HUDEP-2 (cell line): Measurements from ENCODE around the gene SIPA1.
"Not testable (repeated sequence)": the region's sequence is repeated elsewhere in the genome, so short reads cannot be mapped to it uniquely, and the experiment has no call there.

Experiments used
- DNase-seq, 76 experiments: peaks; one replicate each; lab custom pipeline; 2025; ENCODE audit not compliant: unreplicated experiment in 76 of 76; lab: John Stamatoyannopoulos, UW

Gene SIPA1

DNA sequence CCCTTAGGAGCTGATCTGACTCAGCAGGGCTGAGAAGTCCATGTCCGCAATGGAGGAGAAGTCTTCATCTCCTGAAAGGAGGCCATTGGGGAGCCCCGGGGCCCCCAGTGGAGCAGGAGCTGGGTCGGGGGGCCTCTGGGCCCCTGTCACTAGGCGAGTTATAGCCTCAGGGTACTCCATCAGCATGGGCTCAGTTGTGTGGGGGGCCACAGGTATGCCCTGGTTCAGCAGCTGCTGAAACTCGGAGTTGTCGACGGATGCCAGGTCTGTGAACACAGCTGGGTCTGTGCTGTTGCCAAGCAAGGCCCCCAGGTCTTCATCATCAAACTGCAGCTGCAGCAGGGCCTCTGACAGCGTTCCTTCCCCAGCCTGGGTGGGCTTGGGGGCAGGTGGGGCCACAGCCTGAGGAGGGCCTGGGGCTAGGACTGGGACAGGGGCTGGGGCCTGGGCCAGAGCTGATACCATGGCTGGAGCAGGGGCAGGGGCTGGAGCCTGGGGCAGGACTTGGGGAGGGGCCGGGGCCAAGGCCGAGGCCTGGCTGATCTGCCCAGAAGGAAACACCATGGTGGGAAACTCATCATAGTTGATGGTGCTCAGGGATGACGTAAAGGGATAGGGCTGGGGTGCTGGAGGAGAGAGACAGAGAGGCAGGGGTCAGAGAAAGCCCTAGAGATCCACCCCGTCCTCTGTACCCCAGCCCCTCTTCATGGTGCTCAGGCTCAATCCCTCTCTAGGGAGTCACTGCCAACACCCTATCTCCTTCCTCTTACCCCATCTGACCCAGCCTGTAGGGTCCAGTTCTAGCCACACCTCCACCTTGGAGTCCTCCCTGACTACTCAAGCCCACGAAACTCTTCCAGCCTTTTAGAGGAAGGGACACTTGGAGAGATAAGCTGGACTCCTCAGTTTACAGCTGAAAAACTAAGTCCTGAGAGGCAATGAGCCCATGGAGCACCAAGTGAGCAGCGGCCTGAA lies 16.8 kb downstream of the SIPA1 start:
- no peak for DNase-seq

DNA sequence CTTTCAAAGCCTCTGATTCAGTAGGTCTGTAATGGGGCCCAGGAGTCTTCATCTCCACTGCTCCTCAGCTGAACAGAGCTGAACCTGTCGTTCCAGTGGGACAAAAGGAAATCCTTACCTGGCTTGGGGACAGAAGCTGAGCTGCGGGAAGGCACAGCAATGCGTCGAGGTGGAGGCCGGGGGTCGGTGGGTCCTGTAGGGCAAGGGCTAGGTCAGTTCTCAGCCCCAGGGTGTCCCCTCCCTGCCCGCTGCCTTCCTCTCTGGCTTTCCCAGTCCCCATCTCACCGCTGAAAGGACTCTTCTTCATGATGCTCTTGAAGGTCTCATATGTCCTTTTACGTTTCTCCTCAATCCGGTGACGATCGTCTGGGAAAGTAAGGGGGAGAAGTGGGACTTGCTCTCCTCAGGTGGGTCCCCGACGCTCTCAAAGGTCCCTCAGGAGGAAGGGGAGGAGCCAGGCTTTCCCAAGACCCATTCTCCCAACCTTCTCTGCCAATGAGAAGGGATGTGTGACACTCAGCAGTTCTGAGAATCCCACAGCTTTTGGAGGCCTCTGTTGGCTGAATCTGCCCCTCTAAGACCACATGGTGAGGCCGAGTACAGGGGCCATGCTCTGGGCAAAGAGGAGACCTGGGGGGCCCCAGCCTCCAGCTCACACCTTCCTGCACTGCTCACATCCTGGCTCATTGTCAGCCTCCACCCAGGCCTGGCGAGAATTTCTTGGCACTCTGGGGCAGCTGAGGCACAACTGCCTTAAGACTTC lies 17.9 kb downstream of the SIPA1 start:
- no peak for DNase-seq

- DNase-seq, result no peak
Observed at GRCh38 chr11:65657426-65657825, 19.5 kb downstream of the SIPA1 start.

- no peak for DNase-seq
Observed at GRCh38 chr11:65658174-65659021, 20.5 kb downstream of the SIPA1 start.

GRCh38 chr11:65660038-65660437 lies 22.1 kb downstream of the SIPA1 start:
- no peak for DNase-seq

DNA sequence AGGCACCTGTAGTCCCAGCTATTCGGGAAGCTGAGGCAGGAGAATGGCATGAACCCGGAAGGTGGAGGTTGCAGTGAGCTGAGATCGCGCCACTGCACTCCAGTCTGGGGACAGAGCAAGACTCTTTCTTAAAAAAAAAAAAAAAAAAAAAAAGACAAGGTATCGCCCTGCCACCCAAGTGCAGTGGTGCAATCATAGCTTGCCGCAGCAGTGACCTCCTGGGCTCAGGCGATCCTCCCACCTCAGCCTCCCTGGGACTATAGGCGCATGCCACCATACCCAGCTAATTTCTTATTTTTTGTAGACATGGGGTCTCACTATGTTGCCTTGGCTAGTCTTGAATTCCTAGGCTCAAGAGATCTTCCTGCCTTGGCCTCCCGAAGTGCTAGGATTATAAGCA lies 23.0 kb downstream of the SIPA1 start:
- DNase-seq, result not testable (repeated sequence)

GRCh38 chr11:65661599-65662246 lies 23.8 kb downstream of the SIPA1 start:
- DNase-seq, result no peak

- no peak for DNase-seq
Observed at GRCh38 chr11:65662247-65662798, 24.4 kb downstream of the SIPA1 start.

DNA sequence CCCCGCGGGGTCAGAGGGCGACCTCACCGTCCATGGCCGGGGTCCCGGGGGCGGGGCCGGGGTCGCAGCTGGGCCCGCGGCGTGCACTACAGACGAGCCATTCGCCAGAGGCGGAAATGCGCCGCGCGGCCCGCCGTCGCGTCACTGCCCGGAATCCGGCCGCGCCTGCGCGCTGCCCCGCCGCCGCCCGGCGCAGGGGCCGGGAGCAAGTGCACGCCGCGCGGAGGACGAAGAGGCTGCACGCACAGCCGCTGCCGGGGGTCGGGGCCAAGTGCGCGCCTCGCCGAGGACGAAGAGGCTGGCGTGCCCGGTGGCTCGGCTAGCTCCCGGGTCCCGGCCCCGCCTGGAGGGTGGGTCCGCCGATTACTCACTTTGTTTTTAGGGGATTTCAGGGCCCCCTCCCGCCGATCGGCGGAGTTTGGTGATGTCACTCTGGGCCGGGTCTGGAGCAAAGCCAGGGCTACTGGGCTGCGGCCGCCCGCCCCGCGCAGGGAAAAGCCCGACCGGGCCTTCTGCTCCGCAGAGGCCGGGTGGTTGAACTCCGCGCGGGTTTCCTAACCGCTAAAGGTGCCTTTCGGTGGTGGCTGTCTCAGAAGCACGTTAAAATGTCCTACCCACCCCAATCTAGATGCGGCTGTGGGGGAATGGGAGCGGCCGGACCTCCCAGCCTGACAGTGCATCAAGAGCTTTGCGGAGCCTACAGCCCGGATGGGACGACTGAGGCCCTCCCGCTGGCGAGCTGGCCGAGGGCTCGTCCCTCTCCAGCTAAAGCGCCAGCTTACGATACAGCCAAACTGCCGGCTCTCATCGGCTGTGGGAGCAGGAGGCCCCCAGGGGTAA lies 25.1 kb downstream of the SIPA1 start, which contains the start of gene RELA:
RELA (minus strand) TSS at position 118 of the 840 bp plus-strand sequence; CDS start at position 34, 84 bp downstream.
- DNase-seq, result peak in 73 of 76 experiments; percentile 67 to 97 (median 88)

DNA sequence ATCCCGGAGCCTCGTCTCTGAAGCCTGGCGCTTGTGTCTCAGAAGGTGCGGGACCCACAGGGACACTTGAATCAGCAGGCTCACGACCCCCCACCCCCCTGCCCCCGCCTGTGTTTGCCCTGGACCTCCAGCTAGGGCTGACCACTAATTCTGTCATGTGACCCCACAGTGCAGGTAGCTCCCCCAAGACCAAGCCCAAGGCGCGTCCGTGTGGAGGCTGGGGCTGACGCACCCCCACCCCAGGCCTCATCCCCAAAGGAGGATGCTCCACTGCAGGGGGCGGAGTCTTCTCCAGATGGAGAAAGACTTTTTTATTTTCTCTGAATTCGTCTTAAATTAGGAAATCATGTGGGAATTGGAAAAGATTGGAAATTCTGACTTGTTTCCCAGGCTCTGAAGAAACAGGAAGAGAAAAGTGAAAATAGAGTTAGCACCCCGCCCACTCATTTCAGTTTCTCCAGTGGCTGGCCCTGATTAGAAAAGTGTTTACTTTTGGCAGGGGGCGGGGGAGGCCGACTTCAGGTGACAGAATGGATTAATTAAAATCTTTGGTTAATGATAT lies 25.8 kb downstream of the SIPA1 start:
- DNase-seq, result peak in 3 of 76 experiments; percentile 8 to 18 (median 8)

DNA sequence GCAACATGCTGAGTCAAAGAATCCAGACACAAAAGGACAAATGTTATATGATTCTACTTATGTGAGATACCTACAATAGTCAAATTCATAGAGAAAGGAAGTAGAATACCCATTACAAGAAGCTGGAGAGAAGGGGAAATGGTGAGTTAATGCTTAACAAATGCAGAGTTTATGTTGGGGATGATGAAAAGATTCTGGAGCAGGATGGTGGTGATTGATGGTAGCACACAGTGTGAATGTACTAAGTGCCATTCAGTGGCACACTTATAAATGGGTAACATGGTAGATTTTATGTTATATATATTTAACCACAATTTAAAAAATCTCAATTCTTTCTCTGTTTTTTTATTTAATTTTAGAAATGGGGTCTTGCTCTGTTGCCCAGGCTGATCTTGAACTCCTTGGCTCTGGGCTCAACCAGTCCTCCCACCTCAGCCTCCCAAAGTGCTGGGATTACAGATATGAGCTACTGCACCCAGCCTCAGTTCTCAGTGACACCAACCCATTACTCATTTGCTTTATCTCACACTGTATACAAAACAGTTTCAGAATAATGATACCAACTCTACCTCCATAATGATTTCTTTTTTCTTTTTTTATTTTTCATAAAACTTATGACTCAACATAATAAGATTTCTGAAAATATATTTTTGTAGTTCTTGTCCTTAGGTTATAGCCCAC lies 34.4 kb downstream of the SIPA1 start:
- no peak for DNase-seq

DNA sequence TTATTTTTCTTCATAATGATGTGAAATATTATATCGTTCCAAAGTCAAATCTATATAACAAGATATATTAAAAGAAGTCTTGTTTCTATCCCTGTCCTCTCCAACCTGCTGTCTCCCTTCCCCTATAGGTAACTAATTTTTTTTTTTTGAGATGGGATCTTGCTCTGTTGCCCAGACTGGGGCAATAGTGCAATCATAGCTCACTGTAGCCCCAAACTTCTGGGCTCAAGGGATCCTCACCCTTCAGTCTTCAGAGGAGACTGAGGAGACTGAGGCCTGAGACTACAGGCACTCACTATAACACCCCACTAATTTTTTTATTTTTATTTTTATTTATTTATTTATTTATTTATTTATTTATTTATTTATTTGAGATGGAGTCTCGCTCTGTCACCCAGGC lies 35.1 kb downstream of the SIPA1 start:
- DNase-seq, result no peak

- DNase-seq, result no peak
Observed at GRCh38 chr11:65680192-65680743, 42.4 kb downstream of the SIPA1 start.

DNA sequence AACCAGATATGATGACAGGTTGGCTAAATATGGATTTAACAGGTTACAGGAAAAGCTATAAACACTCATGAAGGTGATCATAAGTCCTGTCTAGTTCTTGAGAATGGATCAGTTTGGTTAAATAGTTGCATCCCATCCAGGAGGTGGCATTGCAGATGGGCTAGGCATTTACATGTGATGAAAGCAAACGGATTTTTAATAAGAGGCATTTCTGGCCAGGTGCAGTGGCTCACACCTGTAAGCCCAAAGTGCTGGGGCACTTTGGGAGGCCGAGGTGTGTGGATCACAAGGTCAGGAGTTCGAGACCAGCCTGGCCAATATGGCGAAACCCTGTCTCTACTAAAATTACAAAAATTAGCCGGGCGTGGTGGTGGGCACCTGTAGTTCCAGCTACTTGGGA lies 45.6 kb downstream of the SIPA1 start:
- DNase-seq, result not testable (repeated sequence)

- no peak for DNase-seq
Observed at GRCh38 chr11:65685981-65686380, 48.1 kb downstream of the SIPA1 start.

DNA sequence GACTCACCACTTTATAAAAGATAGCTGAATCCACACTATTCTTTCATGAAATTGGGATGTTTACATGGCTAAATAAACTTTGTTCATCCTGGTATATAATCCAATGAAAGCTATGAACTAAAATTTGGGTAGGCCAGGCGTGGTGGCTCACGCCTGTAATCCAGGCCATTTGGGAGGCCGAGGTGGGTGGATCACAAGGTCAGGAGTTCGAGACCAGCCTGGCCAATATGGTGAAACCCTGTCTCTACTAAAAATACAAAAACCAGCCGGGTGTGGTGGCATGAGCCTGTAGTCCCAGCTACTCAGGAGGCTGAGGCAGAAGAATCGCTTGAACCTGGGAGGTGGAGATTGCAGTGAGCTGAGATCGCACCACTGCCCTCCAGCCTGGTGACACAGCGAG lies 53.9 kb downstream of the SIPA1 start:
- DNase-seq, result not testable (repeated sequence)

DNA sequence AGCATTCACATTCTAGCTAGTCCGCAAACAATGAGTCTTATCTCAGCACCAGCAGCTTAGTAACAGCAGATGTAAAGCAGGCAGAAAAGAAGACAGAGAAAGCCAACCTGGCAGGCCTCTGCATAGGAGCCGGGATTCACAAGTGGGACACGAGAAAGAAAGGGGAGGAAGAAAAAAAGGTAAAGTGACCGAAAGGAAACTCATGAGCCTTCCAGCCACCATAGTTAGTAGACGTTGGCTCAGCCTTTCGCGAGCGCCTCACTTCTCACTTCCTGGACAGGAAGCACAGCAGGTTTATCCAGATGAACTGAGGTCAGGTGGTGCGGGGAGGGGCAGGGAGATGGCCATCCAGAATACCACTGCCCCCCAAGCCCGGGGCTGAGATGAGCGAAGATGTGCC lies 54.5 kb downstream of the SIPA1 start:
- DNase-seq, result no peak
